Astrocyte (in vitro differentiated cells and primary cell): Measurements from ENCODE around the gene ABCB8. TPM values are rescaled to one million over a fixed set of nuclear protein-coding genes. Genes with fewer than 3 reads are reported as not detected.

Experiments used
- DNase-seq: peaks from one replicate; pipeline ENCODE4 v3.0.0-alpha.2; 2010; ENCODE audit warnings: low read depth
- FAIRE-seq: peaks from 2 replicates; lab custom pipeline; 2011; peaks lifted over from hg19 to GRCh38; lab: Jason Lieb, UNC
- H2AFZ ChIP-seq: 2 replicates; pipeline ENCODE4 v1.6.0; 2012; ENCODE audit warnings: low read depth, low read length, inconsistent platforms
- H3K27ac ChIP-seq: 2 replicates; pipeline ENCODE4 v1.5.1; 2011; ENCODE audit warnings: low read depth, low read length, inconsistent platforms
- H3K27me3 ChIP-seq: 2 replicates; pipeline ENCODE4 v1.6.0; 2011; ENCODE audit warnings: low read length, inconsistent platforms; ENCODE audit not compliant: insufficient read depth
- H3K36me3 ChIP-seq: 2 replicates; pipeline ENCODE4 v1.5.1; 2011; ENCODE audit warnings: low read length, inconsistent platforms; ENCODE audit not compliant: insufficient read depth
- H3K4me1 ChIP-seq: 2 replicates; pipeline ENCODE4 v1.5.1; 2011; ENCODE audit warnings: low read length, inconsistent platforms; ENCODE audit not compliant: insufficient read depth
- H3K4me2 ChIP-seq: 2 replicates; pipeline ENCODE4 v1.6.0; 2012; ENCODE audit warnings: low read length, inconsistent platforms
- H3K4me3 ChIP-seq: 2 replicates; pipeline ENCODE4 v1.5.1; 2011; ENCODE audit warnings: low read depth, mild to moderate bottlenecking, low read length, inconsistent platforms; ENCODE audit not compliant: insufficient read depth
- H3K79me2 ChIP-seq: 2 replicates; pipeline ENCODE4 v1.6.0; 2012; ENCODE audit warnings: mild to moderate bottlenecking, low read length, inconsistent platforms; ENCODE audit not compliant: insufficient read depth
- H3K9ac ChIP-seq: 2 replicates; pipeline ENCODE4 v1.6.0; 2012; ENCODE audit warnings: mild to moderate bottlenecking, low read length, inconsistent platforms
- H3K9me3 ChIP-seq: 2 replicates; pipeline ENCODE4 v1.5.1; 2012; ENCODE audit warnings: low read depth, mild to moderate bottlenecking, low read length, inconsistent platforms; ENCODE audit not compliant: insufficient read depth
- H4K20me1 ChIP-seq: 2 replicates; pipeline ENCODE4 v1.6.0; 2012; ENCODE audit warnings: low read length, inconsistent platforms; ENCODE audit not compliant: insufficient read depth
- H3K27ac Mint-ChIP-seq: one replicate; pipeline ENCODE4 v1.8.0; 2021; ENCODE audit warnings: mild to moderate bottlenecking, mixed read lengths; ENCODE audit not compliant: unreplicated experiment
- H3K27me3 Mint-ChIP-seq: one replicate; pipeline ENCODE4 v1.8.0; 2021; ENCODE audit warnings: low read depth, mixed read lengths; ENCODE audit not compliant: unreplicated experiment
- H3K36me3 Mint-ChIP-seq: one replicate; pipeline ENCODE4 v1.8.0; 2021; ENCODE audit warnings: low read depth, mixed read lengths; ENCODE audit not compliant: unreplicated experiment
- H3K4me1 Mint-ChIP-seq: one replicate; pipeline ENCODE4 v1.8.0; 2021; ENCODE audit warnings: low read depth, mixed read lengths; ENCODE audit not compliant: unreplicated experiment
- H3K4me3 Mint-ChIP-seq: one replicate; pipeline ENCODE4 v1.8.0; 2021; ENCODE audit warnings: mild to moderate bottlenecking, moderate library complexity, mixed read lengths; ENCODE audit not compliant: unreplicated experiment
- H3K9me3 Mint-ChIP-seq: one replicate; pipeline ENCODE4 v1.8.0; 2021; ENCODE audit warnings: mild to moderate bottlenecking, mixed read lengths; ENCODE audit not compliant: unreplicated experiment
- CTCF ChIP-seq: IDR thresholded peaks from 2 replicates; pipeline ENCODE4 v1.5.1; 2011; ENCODE audit warnings: low read depth, mild to moderate bottlenecking, inconsistent platforms, low read length, moderate library complexity; ENCODE audit not compliant: insufficient read depth
- EZH2 ChIP-seq: IDR thresholded peaks from 2 replicates; pipeline ENCODE4 v1.6.1; 2012; ENCODE audit warnings: mild to moderate bottlenecking, low read length, inconsistent platforms; ENCODE audit not compliant: insufficient read depth
- total RNA-seq: library from RNA; stranded (reverse); gene quantifications from 2 replicates; pipeline ENCODE4 v1.2.1, GENCODE V29; 2021

The ABCB8 gene
- total RNA-seq, 1 donor from 2014 or later = 53.3 TPM

DNA sequence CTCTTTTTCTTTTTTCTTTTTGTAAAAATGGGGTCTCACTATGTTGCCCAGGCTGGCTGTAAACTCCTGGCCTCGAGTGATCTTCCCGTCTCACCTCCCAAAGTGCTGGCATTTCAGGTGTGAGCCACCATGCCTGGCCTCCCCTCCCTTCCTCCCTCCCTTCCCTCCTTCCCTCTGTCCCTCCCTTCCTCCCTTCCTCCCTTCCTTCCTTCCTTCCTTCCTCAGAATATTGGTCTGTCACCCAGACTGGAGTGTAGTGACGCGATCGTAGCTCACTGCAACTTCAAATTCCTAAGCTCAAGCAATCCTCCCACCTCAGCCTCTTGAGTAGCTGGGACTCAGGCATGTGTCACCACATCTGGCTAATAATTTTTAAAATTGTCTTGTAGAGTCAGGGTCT, 66.4 kb downstream of the ABCB8 start:
- Histone ChIP-seq H3K4me2 (no peak overlapping the region), H3K27me3 (no peaks in the 10 kb centered on the region), H3K9ac (no peak overlapping the region), H3K79me2 (peaks cover 94% of the 10 kb centered on the region), H4K20me1 (peaks cover 89% of the 10 kb centered on the region), H3K9me3 (no peaks in the 10 kb centered on the region), H3K4me3 (no peak overlapping the region), H3K36me3 (no peaks in the 10 kb centered on the region), H3K4me1 (peaks cover 8% of the 10 kb centered on the region), H2AFZ (no peak overlapping the region), H3K27ac (no peak overlapping the region)
- Mint-ChIP-seq H3K4me3 (no peak overlapping the region), H3K9me3 (no peaks in the 10 kb centered on the region), H3K27ac (no peak overlapping the region), H3K4me1 (peaks cover 29% of the 10 kb centered on the region), H3K36me3 (peaks cover 7% of the 10 kb centered on the region), H3K27me3 (no peaks in the 10 kb centered on the region)
- TF ChIP-seq EZH2 (no peak), CTCF (no peak)
- no peak for FAIRE-seq
- DNase-seq = no peak

GRCh38 chr7:151095123-151095797, 67.0 kb downstream of the ABCB8 start:
- Mint-ChIP-seq H3K9me3 (no peaks in the 10 kb centered on the region), H3K27me3 (no peaks in the 10 kb centered on the region), H3K4me3 (no peak overlapping the region), H3K27ac (no peak overlapping the region), H3K36me3 (peaks cover 7% of the 10 kb centered on the region), H3K4me1 (peaks cover 23% of the 10 kb centered on the region)
- no peak overlapping the region for H3K9ac ChIP-seq
- H3K4me2 ChIP-seq = no peak overlapping the region
- DNase-seq (no peak), FAIRE-seq (no peak)
- peaks cover 89% of the 10 kb centered on the region for H4K20me1 ChIP-seq
- no peaks in the 10 kb centered on the region for H3K36me3 ChIP-seq
- no peak overlapping the region for H3K27ac ChIP-seq
- no peak overlapping the region for H3K4me3 ChIP-seq
- no peaks in the 10 kb centered on the region for H3K9me3 ChIP-seq
- H3K27me3 ChIP-seq = no peaks in the 10 kb centered on the region
- no peak overlapping the region for H2AFZ ChIP-seq
- H3K79me2 ChIP-seq = peaks cover 94% of the 10 kb centered on the region
- H3K4me1 ChIP-seq = peaks cover 5% of the 10 kb centered on the region
- TF ChIP-seq CTCF (no peak), EZH2 (no peak)

DNA sequence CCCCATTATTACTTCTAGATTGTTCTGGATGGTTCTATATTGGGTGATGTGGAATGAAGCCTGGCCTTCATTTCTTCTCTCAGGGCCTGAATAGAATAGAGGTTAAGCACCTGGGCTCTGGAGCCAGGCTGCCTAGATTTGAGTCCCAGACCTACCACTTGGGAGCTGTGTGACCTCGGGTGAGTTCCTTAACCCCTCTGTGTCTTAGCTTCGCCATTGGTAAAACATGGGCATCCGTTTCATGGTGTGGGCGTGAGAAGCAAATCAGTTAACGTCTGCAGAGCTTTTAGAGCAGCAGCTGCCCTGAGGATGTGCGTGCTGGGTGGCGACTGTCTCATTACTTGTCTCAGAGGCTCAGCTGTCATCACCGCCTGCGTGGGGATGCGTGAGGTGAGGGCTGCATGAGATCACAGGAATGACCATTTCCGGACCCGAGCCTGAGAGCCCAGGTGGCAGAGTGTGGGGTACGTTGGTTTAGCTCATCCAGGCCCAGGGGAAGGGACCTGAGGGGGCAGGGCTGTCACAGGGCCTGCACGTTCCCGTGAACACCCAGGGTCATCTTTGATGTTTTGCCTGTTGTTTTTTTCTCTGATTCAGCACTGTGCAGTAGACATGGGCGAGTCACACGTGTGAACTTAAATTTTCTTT, 67.7 kb downstream of the ABCB8 start:
- no peak overlapping the region for H2AFZ ChIP-seq
- no peak overlapping the region for H3K4me3 Mint-ChIP-seq
- H3K27ac Mint-ChIP-seq = no peak overlapping the region
- peaks cover 4% of the 10 kb centered on the region for H3K36me3 Mint-ChIP-seq
- TF ChIP-seq EZH2 = no peak
- no peak for TF ChIP-seq CTCF
- H3K27me3 ChIP-seq = no peaks in the 10 kb centered on the region
- peaks cover 5% of the 10 kb centered on the region for H3K4me1 ChIP-seq
- no peak overlapping the region for H3K4me3 ChIP-seq
- H3K4me1 Mint-ChIP-seq = peaks cover 19% of the 10 kb centered on the region
- no peak overlapping the region for H3K4me2 ChIP-seq
- no peaks in the 10 kb centered on the region for H3K9me3 Mint-ChIP-seq
- H3K36me3 ChIP-seq = no peaks in the 10 kb centered on the region
- H3K27ac ChIP-seq = no peak overlapping the region
- no peak overlapping the region for H3K9ac ChIP-seq
- H3K27me3 Mint-ChIP-seq = no peaks in the 10 kb centered on the region
- no peak for FAIRE-seq
- H4K20me1 ChIP-seq = peaks cover 90% of the 10 kb centered on the region
- H3K9me3 ChIP-seq = no peaks in the 10 kb centered on the region
- DNase-seq = no peak
- peaks cover 95% of the 10 kb centered on the region for H3K79me2 ChIP-seq
